NCI-H774 (cell line): ENCODE measurements around the gene THOC6.
"Not testable (repeated sequence)": the region's sequence is repeated elsewhere in the genome, so short reads cannot be mapped to it uniquely, and the experiment has no call there.

ENCODE experiments used
- DNase-seq: peaks from one replicate; lab custom pipeline; 2025; lab: John Stamatoyannopoulos, UW

THOC6 gene

GRCh38 chr16:3054965-3055733 is 31.3 kb downstream of the THOC6 start:
- DNase-seq: no peak

- DNase-seq: not testable (repeated sequence)
These were observed 31.9 kb downstream of the THOC6 start for GRCh38 chr16:3055734-3056115.

GRCh38 chr16:3056336-3057180 is 32.7 kb downstream of the THOC6 start:
- no peak for DNase-seq

GRCh38 chr16:3057181-3058138 is 33.6 kb downstream of the THOC6 start:
- no peak for DNase-seq

- no peak for DNase-seq
These were observed 34.5 kb downstream of the THOC6 start for GRCh38 chr16:3058139-3059030.

GRCh38 chr16:3059041-3059722 is 35.3 kb downstream of the THOC6 start:
- DNase-seq: peak; percentile 50

- DNase-seq: no peak
These were observed 35.9 kb downstream of the THOC6 start for GRCh38 chr16:3059723-3060242.

GRCh38 chr16:3060339-3061127 is 36.7 kb downstream of the THOC6 start:
- no peak for DNase-seq

GRCh38 chr16:3062553-3062952 is 38.7 kb downstream of the THOC6 start:
- DNase-seq: no peak

- no peak for DNase-seq
These were observed 40.0 kb downstream of the THOC6 start for GRCh38 chr16:3063625-3064386.

GRCh38 chr16:3065069-3065741 is 41.4 kb downstream of the THOC6 start, which contains the start of gene IL32:
IL32 (plus strand) TSS chr16:3065640; CDS start chr16:3065812, 172 bp downstream.
- DNase-seq: no peak

- no peak for DNase-seq
These were observed 42.1 kb downstream of the THOC6 start for GRCh38 chr16:3065742-3066439.

GRCh38 chr16:3066440-3066748 is 42.6 kb downstream of the THOC6 start:
- DNase-seq: no peak

GRCh38 chr16:3068487-3068886 is 44.7 kb downstream of the THOC6 start:
- DNase-seq: no peak

GRCh38 chr16:3069146-3069545 is 45.3 kb downstream of the THOC6 start:
- not testable (repeated sequence) for DNase-seq

- DNase-seq: no peak
These were observed 46.8 kb downstream of the THOC6 start for GRCh38 chr16:3070608-3071111.

- DNase-seq: no peak
These were observed 47.8 kb downstream of the THOC6 start for GRCh38 chr16:3071655-3072054.
